WERI-Rb-1 (cell line): Measurements from ENCODE around the gene SLFNL1.

Experiments used
- DNase-seq: peaks from one replicate; pipeline ENCODE4 v3.0.0-alpha.2; 2020
- H3K27ac ChIP-seq: fragments of 250-450 bp; sonication (Bioruptor Pico); 2 replicates; pipeline ENCODE4 v1.5.1; 2020; ENCODE audit warnings: mild to moderate bottlenecking, moderate library complexity
- H3K27me3 ChIP-seq: fragments of 250-450 bp; sonication (Bioruptor Pico); 2 replicates; pipeline ENCODE4 v1.5.1; 2021; ENCODE audit warnings: mild to moderate bottlenecking, low read depth, moderate library complexity; ENCODE audit not compliant: insufficient read depth, severe bottlenecking
- H3K36me3 ChIP-seq: fragments of 250-450 bp; sonication (Bioruptor Pico); 2 replicates; pipeline ENCODE4 v1.5.1; 2020; ENCODE audit warnings: mild to moderate bottlenecking, moderate library complexity
- H3K4me3 ChIP-seq: 2 replicates; pipeline ENCODE4 v1.5.1; 2011; ENCODE audit warnings: low read depth, mild to moderate bottlenecking, control low read depth, low read length
- H3K9me3 ChIP-seq: fragments of 250-450 bp; sonication (Bioruptor Pico); 2 replicates; pipeline ENCODE4 v1.5.1; 2021; ENCODE audit warnings: mild to moderate bottlenecking, moderate library complexity; ENCODE audit not compliant: severe bottlenecking
- TF ChIP-seq, protein P1 (sequence below): IDR thresholded peaks from 2 replicates; pipeline ENCODE4 v1.5.1; 2011; ENCODE audit warnings: low read depth, mild to moderate bottlenecking, control low read depth, inconsistent platforms, low read length

Gene SLFNL1

DNA sequence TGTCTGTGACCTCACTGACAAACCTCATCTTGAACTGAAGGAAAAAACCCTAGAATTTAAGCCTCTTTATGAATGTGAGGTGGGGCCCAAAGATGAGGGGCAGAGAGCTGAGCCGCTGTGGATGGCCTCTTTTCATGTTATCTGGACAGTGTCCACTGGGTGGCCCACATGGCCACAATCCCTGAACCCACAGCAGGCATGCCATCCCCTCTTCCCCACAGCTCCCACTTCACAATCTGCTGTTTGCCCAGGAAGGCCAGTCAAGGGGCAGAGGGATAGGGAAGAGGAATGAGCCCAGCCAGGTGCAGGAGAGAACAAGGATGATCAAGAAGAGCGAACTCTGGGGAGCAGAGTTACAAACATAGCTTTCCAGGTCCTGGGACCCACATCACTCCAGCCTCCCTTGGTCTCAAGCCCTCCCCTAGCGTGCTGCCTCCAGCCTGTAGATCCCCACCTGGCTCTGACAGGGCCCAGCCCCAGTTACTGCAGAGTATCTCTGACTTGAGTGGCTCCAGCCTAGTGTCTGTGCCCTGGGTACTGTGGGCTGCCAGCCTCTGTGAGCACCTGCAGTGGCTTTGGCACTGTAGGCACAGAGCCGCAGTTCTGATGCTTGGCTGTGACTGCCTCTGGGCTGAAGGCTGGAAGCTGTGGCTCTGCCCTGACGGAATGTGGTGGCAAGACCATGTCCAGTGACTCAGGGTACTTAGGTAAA is 1.9 kb upstream of the SLFNL1 start:
- DNase-seq = peak; percentile 58
- Histone ChIP-seq H3K27me3 (no peaks in the 10 kb centered on the region), H3K36me3 (peaks cover 34% of the 10 kb centered on the region), H3K4me3 (no peak overlapping the region), H3K9me3 (no peaks in the 10 kb centered on the region), H3K27ac (no peak overlapping the region; the same call in 1 of the 2 replicates)
- TF ChIP-seq, protein P1, sequence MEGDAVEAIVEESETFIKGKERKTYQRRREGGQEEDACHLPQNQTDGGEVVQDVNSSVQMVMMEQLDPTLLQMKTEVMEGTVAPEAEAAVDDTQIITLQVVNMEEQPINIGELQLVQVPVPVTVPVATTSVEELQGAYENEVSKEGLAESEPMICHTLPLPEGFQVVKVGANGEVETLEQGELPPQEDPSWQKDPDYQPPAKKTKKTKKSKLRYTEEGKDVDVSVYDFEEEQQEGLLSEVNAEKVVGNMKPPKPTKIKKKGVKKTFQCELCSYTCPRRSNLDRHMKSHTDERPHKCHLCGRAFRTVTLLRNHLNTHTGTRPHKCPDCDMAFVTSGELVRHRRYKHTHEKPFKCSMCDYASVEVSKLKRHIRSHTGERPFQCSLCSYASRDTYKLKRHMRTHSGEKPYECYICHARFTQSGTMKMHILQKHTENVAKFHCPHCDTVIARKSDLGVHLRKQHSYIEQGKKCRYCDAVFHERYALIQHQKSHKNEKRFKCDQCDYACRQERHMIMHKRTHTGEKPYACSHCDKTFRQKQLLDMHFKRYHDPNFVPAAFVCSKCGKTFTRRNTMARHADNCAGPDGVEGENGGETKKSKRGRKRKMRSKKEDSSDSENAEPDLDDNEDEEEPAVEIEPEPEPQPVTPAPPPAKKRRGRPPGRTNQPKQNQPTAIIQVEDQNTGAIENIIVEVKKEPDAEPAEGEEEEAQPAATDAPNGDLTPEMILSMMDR = peak; percentile 68

DNA sequence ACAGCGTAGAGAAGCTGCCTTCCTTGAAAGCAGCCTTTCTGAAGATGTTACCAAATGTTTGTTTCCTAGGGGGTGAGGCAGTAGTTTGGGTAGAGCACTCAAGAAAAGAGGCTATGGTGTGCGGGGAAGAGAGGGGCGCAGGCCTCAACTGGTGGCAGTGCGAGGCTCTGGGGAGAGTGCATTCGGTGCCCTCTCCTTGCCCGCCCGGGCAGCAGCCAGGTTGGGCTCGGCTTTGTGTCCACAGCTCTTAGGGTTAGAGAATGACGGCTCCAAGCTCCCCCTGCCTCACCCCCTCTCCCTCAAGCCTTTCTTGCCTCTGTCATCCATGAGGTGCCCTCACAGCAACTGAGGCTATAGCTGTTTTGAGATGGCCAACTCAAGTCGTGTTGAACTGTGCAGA is 899 bp upstream of the SLFNL1 start:
- Histone ChIP-seq H3K36me3 (peaks cover 34% of the 10 kb centered on the region), H3K4me3 (no peak overlapping the region), H3K9me3 (no peaks in the 10 kb centered on the region), H3K27me3 (no peaks in the 10 kb centered on the region), H3K27ac (peak overlapping the region; percentile 46)
- DNase-seq = no peak
- TF ChIP-seq, protein P1 = no peak

DNA sequence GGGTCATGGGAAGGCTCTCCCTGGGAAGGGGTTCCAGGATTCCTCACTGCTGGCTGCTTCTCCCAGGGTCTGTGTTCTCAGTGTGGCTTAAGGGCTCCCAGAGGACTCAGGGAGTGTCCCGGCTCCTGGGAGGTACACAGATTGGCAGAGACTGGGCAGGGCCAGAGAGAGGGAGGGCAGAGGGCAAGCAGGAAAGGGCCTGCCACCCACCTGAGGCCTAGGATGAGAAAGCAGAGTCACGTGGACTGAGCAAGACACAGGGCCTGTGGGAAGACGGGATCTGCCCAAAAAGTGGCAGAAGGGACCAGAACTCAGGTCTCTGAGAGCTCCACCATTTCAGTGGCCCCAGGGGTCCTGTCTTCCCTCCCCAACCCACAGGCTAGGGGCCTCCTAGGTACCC is 871 bp downstream of the SLFNL1 start:
- Histone ChIP-seq H3K27me3 (no peaks in the 10 kb centered on the region), H3K36me3 (peaks cover 35% of the 10 kb centered on the region), H3K27ac (peak overlapping the region; percentile 36; the same call in 1 of the 2 replicates), H3K4me3 (no peak overlapping the region), H3K9me3 (no peaks in the 10 kb centered on the region)
- no peak for DNase-seq
- TF ChIP-seq, protein P1 = no peak

DNA sequence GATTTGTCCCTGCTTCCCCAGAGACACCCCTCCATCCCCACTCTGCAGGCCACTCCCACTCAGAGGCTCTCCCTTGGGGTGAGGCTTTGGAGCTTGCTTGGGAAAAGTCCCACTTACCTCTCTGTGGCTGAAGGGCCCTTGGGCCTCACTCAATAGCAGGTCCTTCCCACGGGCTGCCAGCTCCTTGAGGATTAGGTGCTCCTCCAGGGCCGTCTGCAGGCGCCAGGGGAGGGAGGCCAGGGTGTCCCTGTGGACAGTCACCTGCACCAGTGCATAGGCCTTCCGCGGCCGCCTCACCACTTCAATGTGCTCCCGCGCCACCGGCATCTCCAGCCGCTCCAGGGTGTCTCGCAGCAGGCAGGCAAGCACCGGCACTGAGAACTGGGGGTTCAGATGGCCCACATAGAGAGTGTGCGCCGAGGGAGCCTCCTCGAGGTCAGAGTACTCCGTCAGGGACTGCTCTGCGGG is 1.4 kb downstream of the SLFNL1 start:
- Histone ChIP-seq H3K27me3 (no peaks in the 10 kb centered on the region), H3K36me3 (peaks cover 40% of the 10 kb centered on the region), H3K27ac (peak overlapping the region; percentile 36; the same call in 1 of the 2 replicates), H3K4me3 (no peak overlapping the region), H3K9me3 (no peaks in the 10 kb centered on the region)
- TF ChIP-seq, protein P1 = no peak
- no peak for DNase-seq

DNA sequence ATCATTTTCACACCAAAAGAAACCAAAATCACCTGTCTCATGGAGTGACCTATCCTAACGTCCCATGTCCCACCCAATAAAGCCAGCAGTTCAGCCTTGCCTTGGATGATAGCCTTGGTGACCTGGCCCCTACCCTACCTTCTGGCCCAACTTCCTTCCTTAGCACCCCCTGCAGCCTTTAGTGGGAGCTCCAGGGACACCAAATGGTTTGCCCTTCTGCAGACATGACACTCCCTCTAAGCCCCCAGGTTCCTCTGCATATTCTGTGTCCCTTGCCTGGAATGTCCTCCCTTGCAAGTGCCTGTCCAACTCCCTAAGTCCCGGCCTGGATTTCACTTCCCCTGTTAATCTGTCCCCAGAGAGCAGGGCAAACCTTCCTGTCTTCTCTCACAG is 2.2 kb downstream of the SLFNL1 start:
- no peak overlapping the region for H3K27ac ChIP-seq
- no peaks in the 10 kb centered on the region for H3K9me3 ChIP-seq
- H3K4me3 ChIP-seq = no peak overlapping the region
- DNase-seq = peak; percentile 41
- H3K27me3 ChIP-seq = no peaks in the 10 kb centered on the region
- H3K36me3 ChIP-seq = peaks cover 46% of the 10 kb centered on the region
- TF ChIP-seq, protein P1 = no peak

DNA sequence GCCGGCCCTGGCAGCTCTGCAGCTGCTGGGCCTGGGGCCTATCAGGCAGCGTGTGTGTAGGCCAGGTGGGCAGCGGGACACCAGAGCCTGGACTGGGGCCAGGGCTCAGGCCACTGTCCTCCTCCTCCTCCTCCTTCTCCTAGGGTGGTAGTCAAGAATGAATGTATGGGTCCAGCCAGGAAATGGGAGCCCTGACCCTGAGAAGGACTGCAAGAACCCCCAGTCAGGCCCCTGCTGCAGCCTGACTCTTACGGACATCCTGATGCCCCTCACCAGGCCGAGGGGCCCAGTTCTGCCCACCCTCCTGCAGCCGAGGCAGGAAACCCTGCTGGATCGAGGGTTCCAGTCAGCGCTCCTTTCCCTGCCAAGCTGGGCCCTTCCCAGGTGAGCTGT is 3.5 kb downstream of the SLFNL1 start:
- Histone ChIP-seq H3K27ac (no peak overlapping the region), H3K27me3 (no peaks in the 10 kb centered on the region), H3K9me3 (no peaks in the 10 kb centered on the region), H3K36me3 (peaks cover 55% of the 10 kb centered on the region), H3K4me3 (no peak overlapping the region)
- TF ChIP-seq, protein P1 = no peak
- no peak for DNase-seq
